Measurements from ENCODE around the gene FXYD7. TPM values are rescaled to one million over a fixed set of nuclear protein-coding genes. Genes with fewer than 3 reads are reported as not detected.

FXYD7 gene
- total RNA-seq, 2 experiments from 2014 or later, result 15.3 to 15.6 TPM

GRCh38 chr19:35178701-35179100, 35.6 kb downstream of the FXYD7 start:
- peaks cover 57% of the 10 kb centered on the region for H3K4me1 Mint-ChIP-seq (ENCODE audit: low read depth)

GRCh38 chr19:35179830-35180229, 36.8 kb downstream of the FXYD7 start:
- ATAC-seq (ENCODE audit: poor library complexity), result peak; percentile 32
- Mint-ChIP-seq H3K27me3 (no peaks in the 10 kb centered on the region), H3K4me3 (peak overlapping the region; percentile 5), H3K36me3 (ENCODE audit: low read depth) (no peaks in the 10 kb centered on the region), H3K27ac (peak overlapping the region; percentile 2), H3K9me3 (no peaks in the 10 kb centered on the region), H3K4me1 (ENCODE audit: low read depth) (peaks cover 55% of the 10 kb centered on the region)
- Histone ChIP-seq H3K4me3 (ENCODE audit: low read length) (no peak overlapping the region), H3K36me3 (ENCODE audit: insufficient read depth, low read length) (no peaks in the 10 kb centered on the region), H3K4me1 (ENCODE audit: insufficient read depth, low read length) (peaks cover 28% of the 10 kb centered on the region), H3K9me3 (ENCODE audit: control insufficient read depth in 1 of 2, insufficient read depth in 1 of 2, low read length in 2 of 2) (no peaks in the 10 kb centered on the region), H3K27me3 (ENCODE audit: control insufficient read depth in 1 of 2, insufficient read depth in 2 of 2, low read length in 2 of 2) (no peaks in the 10 kb centered on the region), H3K27ac (ENCODE audit: low read depth in 1 of 2, low read length in 2 of 2) (no peak overlapping the region)
- TF ChIP-seq CTCF (IDR thresholded peaks at IDR 0.05), result no peak
- ChIA-PET POLR2A (interaction anchor here (1.0 to 1.6 kb wide), 7 partner anchors 8 to 32 kb away, joined by 3 to 8 read pairs (median 4); partner anchors contain the start of gene FXYD5), CTCF (interaction anchor here (0.6 to 1.6 kb wide), 3 partner anchors 12 to 829 kb away, joined by 3 read pairs; no protein-coding TSS in a partner anchor)
- intact Hi-C loops (cut with DNase I, micrococcal nuclease), result no loop called here
- peak in 1 of 14 experiments; percentile 33 for DNase-seq

More at GRCh38 chr19:35178701-35179100, 35.6 kb downstream of the FXYD7 start:
- Mint-ChIP-seq H3K4me3 (no peak overlapping the region), H3K9me3 (no peaks in the 10 kb centered on the region), H3K36me3 (ENCODE audit: low read depth) (peaks cover 2% of the 10 kb centered on the region), H3K27ac (peak overlapping the region; percentile 62), H3K27me3 (no peaks in the 10 kb centered on the region)
- Histone ChIP-seq H3K27ac (ENCODE audit: low read depth in 1 of 2, low read length in 2 of 2) (no peak overlapping the region), H3K27me3 (ENCODE audit: control insufficient read depth in 1 of 2, insufficient read depth in 2 of 2, low read length in 2 of 2) (no peaks in the 10 kb centered on the region), H3K4me1 (ENCODE audit: insufficient read depth, low read length) (peaks cover 31% of the 10 kb centered on the region), H3K4me3 (ENCODE audit: low read length) (no peak overlapping the region), H3K36me3 (ENCODE audit: insufficient read depth, low read length) (peaks cover under 1% of the 10 kb centered on the region), H3K9me3 (ENCODE audit: control insufficient read depth in 1 of 2, insufficient read depth in 1 of 2, low read length in 2 of 2) (no peaks in the 10 kb centered on the region)
- CTCF ChIA-PET, result no interaction called here
- DNase-seq (no peak), ATAC-seq (ENCODE audit: poor library complexity) (no peak)
- TF ChIP-seq CTCF (IDR thresholded peaks at IDR 0.05), result no peak
- POLR2A ChIA-PET, result interaction anchor here (0.7 to 1.6 kb wide), 4 partner anchors 12 to 90 kb away, joined by 3 read pairs; partner anchors contain the start of gene FXYD5
- intact Hi-C loops (cut with DNase I, micrococcal nuclease), result no loop called here

- Histone ChIP-seq H3K4me3 (ENCODE audit: low read length) (no peak overlapping the region), H3K27me3 (ENCODE audit: control insufficient read depth in 1 of 2, insufficient read depth in 2 of 2, low read length in 2 of 2) (no peaks in the 10 kb centered on the region), H3K4me1 (ENCODE audit: insufficient read depth, low read length) (peaks cover 25% of the 10 kb centered on the region), H3K36me3 (ENCODE audit: insufficient read depth, low read length) (no peaks in the 10 kb centered on the region), H3K9me3 (ENCODE audit: control insufficient read depth in 1 of 2, insufficient read depth in 1 of 2, low read length in 2 of 2) (no peaks in the 10 kb centered on the region), H3K27ac (ENCODE audit: low read depth in 1 of 2, low read length in 2 of 2) (no peak overlapping the region)
- Mint-ChIP-seq H3K4me3 (no peak overlapping the region), H3K27me3 (no peaks in the 10 kb centered on the region), H3K27ac (no peak overlapping the region), H3K36me3 (ENCODE audit: low read depth) (no peaks in the 10 kb centered on the region), H3K9me3 (no peaks in the 10 kb centered on the region), H3K4me1 (ENCODE audit: low read depth) (peaks cover 48% of the 10 kb centered on the region)
- ATAC-seq (ENCODE audit: poor library complexity) (no peak), DNase-seq (no peak)
- CTCF ChIA-PET, result no interaction called here
- no peak for TF ChIP-seq CTCF (IDR thresholded peaks at IDR 0.05)
- POLR2A ChIA-PET, result interaction anchor here (0.8 to 1.8 kb wide), 4 partner anchors 10 to 30 kb away, joined by 4 to 10 read pairs (median 4); no protein-coding TSS in a partner anchor
- intact Hi-C loops (cut with DNase I, micrococcal nuclease), result no loop called here
Measured at GRCh38 chr19:35181387-35181786, 38.3 kb downstream of the FXYD7 start.

Measured in CD4-positive, alpha-beta T cell (primary cell).